Stimulated activated CD4-positive, alpha-beta T cell treated with anti-CD3 and anti-CD28 coated beads, Interleukin-15, amount 100 ng/mL, for 1 hour (primary cell): ENCODE results near the gene MAGI1.

Experiments
- DNase-seq, 2 donors: peaks; one replicate each; pipeline ENCODE4 v3.0.0-alpha.2; 2020; ENCODE audit warnings: low read depth in 1 of 2, low spot score in 1 of 2

The MAGI1 gene

DNA sequence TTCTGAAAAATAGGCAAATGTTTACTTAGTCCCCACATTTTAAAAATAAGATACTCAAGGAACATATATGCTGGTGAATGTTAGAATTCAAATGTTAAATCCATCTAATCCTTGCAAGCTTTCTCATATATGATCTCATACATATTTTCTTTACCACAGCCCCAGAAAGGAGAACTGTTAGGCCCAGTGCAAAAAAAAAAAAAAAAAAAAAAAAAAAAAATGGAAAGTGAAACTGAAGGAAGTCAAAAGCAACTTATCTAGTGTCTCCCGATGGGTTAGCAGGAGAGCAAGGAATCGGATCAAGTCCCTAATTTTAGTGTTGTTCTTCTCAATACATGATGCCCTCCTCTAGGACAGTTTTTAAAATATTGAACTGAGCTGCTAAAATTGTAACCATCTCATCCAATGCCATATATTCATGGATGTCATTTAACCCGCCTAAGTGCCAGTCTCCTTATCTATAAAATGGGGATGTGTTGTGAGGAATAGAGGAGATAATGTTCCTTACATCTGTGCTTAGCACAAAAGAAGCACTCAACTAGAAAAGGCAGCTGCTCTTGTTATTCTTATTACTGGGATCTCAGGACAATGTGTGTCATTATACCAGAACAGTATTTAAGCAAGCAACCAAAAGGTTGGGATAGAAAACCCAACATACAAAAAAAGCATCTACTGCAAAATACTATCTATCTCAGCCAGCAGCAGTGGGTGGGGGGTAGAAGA is 279.7 kb downstream of the MAGI1 start:
- no peak for DNase-seq

DNA sequence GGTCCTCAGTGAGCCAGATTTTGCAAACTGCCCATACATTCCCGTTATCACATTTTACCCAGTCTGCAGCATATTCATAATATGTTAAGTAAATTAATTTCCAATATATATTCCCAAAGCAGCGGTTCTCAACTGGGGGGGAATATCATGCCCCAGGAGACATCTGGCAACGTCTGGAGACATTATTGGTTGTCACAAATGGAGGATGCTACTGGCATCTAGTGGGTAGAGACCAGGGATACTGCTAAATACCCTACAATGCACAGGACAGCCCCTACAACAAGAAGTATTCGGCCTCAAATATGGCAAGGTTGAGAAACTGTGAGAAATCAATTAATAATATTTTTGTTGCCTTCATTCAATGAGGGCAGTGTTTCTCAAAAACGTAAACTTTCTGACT is 280.3 kb downstream of the MAGI1 start:
- no peak for DNase-seq

DNA sequence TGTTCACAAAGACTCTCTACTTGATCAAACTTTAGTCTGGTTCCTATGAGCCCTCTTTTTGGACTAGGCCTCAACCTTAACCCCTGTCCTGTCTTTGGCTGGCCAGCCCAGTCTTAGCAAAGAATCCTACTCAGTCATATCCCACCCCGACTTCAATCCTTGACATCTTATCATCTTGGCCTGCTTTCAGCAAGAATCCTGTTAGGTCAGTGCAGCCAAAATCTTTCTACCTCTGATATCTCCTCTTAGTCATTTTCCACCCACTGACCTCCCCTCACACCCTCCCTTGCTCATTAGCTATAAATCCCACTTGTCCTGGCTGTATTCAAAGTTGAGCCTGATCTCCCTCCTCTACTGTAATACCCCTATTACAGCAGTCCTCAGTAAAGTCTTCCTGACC is 286.1 kb downstream of the MAGI1 start:
- no peak for DNase-seq

DNA sequence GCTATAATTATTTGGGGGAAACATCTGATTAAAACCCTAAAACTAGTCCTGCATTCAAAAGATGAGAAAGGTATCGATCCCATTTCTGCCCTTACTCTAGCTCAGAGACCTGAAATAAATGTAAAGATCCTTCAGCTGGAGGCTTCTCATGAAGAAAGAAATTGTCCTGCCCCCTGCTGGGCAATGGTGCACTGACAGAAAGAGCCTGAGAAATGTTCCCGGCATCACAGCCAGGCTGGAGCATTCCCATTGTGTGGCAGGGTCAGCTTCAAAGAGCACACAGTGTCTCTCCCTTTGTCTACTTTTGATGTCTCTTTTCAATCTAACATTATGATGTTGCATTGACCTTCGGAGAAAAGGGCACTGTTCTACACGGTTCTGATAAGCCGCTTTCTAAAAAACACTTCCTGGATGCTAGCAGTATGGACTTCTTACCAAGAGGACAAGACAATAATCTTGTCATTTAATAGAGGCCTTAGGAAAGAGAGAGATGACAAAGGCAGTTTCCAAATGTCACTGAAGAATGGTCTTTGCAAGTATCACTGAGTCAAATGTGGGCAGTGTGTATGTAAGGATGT is 287.5 kb downstream of the MAGI1 start:
- no peak for DNase-seq

DNA sequence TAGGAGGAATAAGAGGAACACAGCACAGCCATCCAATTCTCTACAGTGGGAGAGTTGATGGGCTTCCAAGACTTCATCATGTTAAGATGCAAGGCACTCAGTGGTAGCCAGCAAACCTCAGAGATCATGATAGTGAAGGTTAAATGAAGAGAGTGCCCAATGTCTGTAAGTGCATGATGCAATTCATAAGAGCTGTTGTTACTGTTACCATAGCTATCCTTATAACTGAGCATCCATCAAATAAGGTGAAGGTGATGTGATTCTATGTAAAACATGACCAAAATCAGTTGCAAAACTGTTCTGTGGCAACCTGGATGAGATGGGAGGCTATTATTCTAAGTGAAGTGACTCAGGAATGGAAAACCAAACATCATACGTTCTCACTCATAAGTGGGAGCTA is 289.7 kb downstream of the MAGI1 start:
- no peak for DNase-seq

DNA sequence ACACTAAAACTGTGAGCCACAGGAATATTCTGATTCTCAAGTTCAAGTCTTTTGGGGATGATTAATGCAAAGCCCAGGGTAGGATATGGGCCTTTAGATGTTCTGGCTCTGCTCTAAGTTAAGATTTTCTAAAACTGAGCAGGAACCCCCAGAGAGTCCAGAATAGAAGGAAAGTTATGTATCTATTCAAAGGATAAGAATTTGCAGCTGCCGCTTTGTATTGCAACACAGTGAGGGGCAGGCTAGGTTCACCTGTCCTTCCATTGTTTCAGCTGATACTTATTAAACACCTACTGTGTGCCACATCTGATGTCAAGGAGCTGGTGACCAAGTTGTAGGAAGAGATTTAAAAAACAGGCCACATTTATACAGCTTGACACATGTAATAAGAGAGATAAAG is 290.4 kb downstream of the MAGI1 start:
- no peak for DNase-seq

DNA sequence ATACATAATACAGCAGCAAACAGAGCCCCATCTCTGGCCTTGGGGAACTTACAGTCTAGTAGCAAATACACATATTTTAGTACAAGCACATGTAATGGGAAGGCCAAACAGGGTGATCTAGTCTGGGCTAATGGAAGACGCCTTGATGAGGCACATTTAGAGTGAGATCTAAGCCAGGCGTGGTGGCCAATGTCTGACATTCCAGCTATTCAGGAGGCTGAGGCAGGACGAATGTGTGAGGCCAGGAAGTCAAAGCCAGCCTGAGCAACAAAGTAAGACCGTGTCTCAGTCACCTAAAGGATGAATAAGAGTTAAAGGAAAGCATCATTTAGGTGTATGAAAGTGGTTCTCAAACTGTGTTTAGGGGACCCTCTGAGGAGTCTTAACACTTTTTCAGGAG is 291.9 kb downstream of the MAGI1 start:
- DNase-seq = no peak

DNA sequence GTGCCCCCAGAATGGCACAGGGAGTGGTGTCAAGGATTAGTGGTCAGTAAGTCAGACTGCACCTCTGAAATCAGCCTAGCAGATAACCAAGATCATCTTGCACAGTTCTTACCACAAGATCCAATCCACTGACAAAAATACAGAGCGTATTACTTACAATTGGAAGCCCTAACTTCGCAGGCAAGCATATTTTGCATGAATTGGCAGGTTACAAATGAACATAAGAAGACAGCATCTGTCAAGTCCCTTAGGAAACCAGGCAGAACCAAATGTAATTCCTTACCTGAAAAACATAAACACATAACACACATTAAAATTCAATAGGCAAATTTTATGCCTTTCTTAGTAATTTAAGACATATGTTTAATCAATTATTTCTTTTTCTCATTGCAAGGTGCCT is 293.4 kb downstream of the MAGI1 start:
- no peak for DNase-seq

DNA sequence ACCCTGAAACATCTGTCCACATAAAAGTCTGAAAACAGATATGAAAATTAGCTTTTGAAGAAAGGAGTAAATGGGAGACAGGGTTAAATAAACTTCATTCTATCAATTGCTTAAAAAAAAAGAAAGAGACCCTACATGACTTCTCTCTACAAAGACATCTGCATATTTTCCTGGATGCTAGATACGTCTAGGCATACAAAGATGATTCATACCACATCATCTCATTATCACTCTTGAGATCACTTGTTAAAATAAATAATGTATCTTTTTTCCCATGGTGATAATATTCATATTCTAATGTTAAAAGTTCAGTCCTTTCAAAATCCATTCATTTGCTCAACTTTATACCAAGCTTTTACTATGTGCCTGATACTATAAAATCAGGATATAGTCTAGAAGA is 295.8 kb downstream of the MAGI1 start:
- DNase-seq = no peak

DNA sequence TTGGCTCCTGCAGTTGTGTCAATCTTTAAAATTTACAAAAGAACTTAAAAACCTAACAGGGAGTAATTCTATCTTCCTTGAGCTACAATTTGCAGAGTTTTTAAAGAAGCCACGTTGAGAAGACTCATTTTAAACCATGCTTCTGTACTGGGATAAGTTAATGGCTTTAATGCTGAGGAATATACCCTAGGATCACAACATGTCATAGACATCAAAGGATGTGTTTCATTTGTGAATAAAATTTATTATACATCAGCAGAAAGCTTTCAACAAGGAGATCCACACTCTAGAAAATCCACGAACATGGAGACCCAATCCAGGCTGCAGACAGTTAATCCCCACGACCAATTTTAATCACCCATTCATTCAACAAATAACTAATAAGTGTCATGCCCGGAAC is 297.2 kb downstream of the MAGI1 start:
- no peak for DNase-seq

DNA sequence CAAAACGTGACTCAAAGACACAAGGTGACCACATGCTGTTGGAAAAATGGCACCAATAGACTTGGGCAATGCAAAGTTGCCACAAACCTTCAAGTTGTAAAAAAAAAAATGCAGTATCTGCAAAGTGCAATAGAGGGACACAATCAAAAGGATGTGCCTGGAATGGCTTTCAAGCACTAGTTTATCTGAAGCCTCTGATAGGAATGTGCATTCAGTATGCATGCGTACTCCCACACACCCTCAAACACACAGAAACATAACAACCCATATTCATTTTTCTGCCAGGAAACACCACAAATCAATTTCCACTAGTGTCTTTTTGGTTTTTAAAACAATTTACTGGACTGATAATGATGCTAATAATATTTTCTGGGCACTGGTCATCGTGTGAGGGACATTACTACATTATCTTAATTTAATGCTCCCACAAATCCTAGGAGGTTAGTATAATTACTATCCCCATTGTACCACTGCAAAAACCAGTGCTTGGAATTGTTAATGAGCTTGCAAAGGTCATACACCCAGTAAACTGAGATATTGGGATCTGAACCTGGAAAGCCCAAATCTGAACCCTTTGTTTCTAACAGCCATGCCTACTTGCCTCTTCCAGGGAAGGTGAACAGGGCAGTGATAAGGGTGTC is 298.7 kb downstream of the MAGI1 start:
- no peak for DNase-seq

DNA sequence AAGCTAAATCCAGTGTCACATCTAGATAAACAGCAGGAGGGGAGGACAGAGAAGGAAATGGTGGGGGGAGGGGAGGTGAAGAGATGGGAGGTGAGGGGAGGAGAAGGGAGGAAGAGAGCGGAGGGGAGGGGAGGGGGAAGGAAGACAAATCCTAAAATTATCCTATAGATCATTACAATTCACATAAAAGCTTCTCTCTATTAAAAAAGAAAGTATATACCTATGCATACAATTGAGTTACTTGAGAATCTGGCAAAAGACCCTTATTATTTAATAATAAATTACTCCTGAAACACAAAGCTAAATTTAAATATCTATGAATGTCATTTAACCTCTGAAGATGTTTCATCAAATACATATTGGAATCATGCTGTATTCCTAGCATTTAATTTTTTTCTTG is 303.9 kb downstream of the MAGI1 start:
- DNase-seq = no peak

DNA sequence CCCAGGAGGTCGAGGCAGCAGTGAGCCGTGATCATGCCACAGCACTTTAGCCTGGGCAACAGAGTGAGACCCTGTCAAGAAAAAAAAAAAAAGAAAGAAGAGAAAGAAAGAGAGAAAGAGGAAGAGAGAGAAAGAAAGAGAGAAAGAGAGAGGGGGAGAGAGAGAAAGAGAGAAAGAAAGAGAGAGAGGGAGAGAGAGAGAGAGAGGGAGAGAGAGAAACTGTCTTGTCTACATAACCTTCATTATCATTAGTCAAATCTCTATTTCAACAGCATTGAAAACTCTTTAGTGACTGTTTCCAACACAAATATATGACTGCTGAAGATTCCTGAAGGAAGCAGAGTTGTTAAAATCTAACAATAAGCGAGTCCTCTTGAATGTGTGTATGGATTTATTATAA is 304.3 kb downstream of the MAGI1 start:
- no peak for DNase-seq

DNA sequence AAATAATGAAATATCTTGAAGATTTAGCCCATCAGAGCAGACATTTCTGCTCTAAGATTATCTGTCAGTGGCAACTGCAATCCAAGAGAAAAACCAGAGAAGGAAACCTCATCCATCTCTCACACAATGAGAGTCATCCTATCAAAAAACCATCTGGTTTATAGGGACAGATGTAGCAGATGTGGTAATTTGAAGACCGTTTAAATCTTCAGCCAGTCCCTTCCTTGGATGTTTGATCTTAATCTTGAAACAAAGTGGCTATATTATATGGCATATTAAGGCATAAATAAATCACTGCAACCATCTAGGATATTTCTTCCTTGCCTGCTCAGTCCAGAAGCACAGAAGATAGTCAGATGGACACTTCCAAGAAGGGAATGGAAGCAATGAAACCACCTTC is 305.3 kb downstream of the MAGI1 start:
- DNase-seq = no peak

DNA sequence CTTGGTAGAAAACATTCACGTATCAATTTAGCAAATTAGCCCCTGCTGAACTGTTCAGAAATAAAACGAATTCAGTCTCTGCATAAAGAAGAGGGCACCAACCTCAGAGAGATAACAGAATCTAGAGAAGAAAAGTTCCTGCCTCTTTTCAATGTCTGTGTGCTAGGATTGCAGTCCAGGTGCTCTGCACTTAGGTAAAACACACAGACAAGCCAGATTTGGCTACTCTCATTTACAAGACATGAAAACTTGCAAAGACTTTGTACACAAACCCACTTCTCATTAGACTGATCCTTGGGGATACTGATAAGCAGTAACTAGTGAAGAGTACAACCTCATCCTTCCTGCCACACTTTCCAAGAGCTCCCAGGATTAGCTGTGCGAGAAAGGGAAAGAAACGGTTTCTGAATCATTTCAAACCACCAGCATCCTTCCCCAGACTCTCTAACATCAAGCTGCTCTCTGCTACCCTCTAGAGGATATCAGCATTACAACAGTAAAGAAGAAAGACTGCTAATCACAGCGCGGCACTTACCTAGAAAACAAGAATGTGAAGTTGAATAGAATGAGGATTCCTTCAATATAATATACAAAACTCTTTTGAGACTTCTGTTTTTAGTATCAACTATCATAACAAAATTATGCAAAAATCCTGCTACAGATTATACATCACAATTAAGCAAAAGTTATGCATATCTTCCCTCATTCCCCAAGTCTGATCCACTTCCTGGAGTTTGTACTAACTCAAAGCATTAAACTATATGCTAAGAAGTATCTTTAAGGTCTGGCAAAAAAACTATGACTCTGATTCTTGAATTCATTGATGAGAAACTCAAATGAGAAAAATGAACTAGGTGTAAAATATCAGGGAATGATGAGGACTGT is 306.4 kb downstream of the MAGI1 start:
- no peak for DNase-seq

DNA sequence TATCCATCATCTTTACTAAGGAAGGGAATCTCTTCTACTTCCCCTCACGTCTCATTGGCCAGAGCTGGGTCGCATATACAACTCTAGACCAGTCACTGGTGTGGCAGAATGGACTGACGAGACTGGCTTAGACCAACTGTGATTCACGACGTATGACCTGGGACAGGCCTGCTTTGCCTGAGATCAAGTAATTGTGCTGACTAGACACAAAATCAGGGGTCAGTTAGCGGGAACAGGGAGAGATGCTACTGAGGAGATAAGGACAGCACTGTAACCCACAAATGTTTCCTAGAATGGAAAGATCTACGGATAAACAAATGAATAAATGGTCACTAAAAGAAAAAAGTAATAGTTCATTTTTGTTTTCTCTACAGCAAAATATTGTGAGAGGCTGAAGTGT is 308.3 kb downstream of the MAGI1 start:
- DNase-seq = no peak

DNA sequence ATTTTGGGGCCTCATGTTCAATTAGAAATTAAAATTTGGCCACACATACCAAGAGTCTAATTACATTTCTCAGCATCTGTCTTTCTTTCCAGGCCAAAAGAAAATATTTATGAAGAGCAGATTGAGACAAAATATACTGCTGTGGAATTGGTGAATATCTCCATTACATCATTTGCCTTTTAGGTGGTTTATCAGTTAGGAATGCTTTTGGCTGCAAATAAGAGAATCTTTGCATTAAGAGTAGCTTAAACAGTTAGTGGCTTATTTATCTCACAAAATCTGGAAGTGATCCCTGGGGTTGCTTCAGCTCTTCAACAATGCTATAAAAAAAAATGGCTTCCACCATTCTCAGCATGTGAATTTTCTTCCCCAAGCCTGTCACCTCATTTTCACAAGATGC is 308.7 kb downstream of the MAGI1 start:
- DNase-seq = no peak

DNA sequence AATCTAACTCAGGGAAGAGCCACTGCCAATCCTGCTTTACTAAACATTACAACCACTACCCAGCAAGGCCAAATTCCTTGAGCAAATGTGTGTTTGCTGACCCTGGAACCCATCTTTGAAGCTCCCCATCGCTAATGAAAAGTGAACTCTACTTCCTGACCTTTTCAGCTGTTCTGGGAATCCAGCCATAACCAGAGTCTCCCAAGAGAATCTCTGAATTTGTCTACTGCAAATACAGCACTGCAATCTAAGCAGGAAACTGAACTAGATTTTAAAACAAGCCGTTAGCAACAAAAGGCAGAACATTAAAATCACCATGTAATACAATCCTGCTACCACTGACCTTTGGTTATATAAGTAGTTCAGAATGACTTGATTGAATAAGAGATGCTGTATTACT is 309.2 kb downstream of the MAGI1 start:
- no peak for DNase-seq

DNA sequence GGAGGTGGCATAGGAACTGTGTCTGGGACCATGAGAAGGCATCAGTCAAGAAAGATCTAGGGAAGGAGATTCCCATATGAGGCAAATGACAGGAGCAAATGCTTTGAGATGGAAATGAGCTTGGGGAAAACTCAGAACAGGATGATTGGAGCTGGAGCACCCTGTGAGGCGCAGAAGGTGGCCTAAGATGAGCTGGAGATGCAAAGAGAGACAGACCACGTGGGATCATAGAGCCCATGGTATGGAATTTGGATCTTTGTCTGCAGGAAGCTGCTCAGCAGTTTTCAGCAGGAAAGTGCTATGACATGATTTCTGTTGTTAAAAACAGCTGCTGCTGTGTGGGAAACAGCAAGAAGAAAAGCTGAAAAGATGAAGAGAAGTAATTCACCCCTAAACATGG is 310.6 kb downstream of the MAGI1 start:
- no peak for DNase-seq

DNA sequence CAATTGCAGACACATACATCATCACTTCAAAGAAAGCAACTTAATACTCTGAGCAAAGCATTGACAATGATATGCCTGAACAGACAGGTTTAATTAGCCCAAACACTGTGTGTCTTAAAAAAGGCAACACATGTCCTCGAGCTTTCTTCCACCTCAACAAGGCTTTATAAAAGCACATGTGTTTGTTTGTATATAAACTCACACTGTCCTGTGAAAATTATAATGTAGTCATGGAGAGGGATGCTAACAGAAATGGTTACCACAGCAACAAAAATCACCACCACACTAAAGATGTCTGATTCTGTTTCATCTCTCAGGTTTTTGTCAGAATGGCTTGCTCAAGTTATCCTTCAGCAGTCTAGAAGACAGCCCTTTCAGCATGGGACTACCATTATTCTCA is 314.7 kb downstream of the MAGI1 start:
- DNase-seq = no peak

DNA sequence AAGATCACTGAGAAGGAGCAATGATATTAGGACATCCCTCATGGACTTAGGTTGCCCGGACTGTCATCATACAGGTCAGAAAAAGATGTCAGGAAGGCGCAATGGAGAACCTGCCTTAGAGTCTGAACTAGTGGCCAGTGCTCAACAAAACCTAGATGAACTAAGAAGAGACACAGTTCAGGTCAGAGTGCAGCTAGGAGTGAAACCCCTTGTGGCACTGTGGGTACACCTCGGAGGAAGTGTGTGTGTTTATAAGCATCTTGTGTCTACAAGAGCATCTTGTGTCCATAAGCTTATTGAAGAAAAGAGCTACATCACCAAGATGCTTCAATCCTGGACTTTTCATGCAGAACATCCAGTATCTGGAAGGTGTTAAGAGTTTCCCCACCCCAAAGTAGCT is 315.7 kb downstream of the MAGI1 start:
- no peak for DNase-seq
